GM21717 (cell line): ENCODE results near the gene OR13C8.

Source experiments
- ATAC-seq: cut with Tn5 transposase; IDR thresholded peaks from one replicate; pipeline ENCODE4 v1.9.1; 2021; ENCODE audit warnings: mild to moderate bottlenecking, moderate library complexity; ENCODE audit not compliant: unreplicated experiment

The OR13C8 gene

DNA sequence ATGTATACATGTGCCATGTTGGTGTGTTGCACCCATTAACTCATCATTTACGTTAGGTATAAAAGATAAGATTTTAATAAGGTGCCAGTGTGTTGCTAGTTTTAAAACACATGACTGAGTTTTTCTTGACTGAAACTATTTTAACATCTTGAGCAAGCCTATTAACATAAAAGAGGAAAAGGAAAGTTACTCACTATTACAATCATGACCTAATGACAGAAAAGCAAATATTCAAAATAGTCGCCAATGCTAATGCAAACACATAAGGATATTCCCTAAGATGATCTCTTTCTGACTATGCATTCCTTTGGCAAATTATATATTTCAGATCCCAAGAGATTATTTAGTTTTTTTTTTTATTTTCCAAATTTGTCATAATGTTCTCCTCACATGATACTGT, 42.2 kb downstream of the OR13C8 start:
- ATAC-seq, result no peak

GRCh38 chr9:104617418-104617817, 48.5 kb downstream of the OR13C8 start:
- ATAC-seq, result no peak

DNA sequence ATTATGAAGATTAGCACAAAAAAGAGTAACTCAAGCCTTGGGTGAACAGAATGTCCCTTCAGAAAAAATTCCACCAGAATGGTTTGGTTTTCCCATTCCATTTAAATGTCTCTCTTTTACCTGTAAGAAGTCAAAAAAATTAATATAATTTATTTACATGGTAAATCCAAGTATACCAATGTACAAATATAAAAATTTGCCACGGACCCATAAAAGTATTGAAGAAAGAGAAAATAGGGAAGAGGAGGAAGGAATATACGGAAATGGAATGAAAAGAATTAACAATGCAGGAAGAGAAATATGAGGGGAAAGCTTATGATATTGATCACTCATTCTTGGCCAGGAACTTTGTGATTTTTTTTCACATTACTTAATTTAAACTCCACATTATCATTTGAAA, 49.1 kb downstream of the OR13C8 start, which contains the start of gene OR13C9:
TSS of gene OR13C9 (minus strand) at position 101 of the 400 bp plus-strand sequence. CDS start at position 101, 0 bp downstream.
- no peak for ATAC-seq
